ENCODE data around the gene SEC24D.

DNA sequence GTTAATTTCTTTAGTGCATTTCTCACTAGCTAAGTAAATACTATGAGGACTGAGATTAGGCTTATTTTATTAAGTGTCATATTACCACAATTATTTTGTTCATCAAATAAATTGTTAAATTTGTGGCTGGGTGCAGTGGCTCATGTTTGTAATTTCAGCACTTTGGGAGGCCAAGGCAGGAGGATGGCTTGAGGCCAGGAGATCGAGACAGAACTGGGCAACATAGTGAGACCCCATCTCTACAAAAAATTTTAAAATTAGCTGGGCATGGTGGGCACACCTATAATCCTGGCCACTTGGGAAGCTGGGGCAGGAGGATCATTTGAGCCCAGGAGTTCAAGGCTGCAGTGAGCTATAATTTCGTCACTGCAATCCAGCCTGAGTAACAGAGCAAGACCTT lies 6.8 kb downstream of the SEC24D start:
- TF ChIP-seq, protein P1, sequence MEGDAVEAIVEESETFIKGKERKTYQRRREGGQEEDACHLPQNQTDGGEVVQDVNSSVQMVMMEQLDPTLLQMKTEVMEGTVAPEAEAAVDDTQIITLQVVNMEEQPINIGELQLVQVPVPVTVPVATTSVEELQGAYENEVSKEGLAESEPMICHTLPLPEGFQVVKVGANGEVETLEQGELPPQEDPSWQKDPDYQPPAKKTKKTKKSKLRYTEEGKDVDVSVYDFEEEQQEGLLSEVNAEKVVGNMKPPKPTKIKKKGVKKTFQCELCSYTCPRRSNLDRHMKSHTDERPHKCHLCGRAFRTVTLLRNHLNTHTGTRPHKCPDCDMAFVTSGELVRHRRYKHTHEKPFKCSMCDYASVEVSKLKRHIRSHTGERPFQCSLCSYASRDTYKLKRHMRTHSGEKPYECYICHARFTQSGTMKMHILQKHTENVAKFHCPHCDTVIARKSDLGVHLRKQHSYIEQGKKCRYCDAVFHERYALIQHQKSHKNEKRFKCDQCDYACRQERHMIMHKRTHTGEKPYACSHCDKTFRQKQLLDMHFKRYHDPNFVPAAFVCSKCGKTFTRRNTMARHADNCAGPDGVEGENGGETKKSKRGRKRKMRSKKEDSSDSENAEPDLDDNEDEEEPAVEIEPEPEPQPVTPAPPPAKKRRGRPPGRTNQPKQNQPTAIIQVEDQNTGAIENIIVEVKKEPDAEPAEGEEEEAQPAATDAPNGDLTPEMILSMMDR (IDR thresholded peaks at IDR 0.05), result no peak
- TF ChIP-seq EP300 (IDR thresholded peaks at IDR 0.05; ENCODE audit: low read depth), result no peak
- no peak for TF ChIP-seq POLR2A (IDR thresholded peaks at IDR 0.05)

Measured in transverse colon (tissue), 3 donors.